Prostate gland (tissue), 2 donors: ENCODE measurements around the gene ZFP1.

Experiments used
- CTCF ChIP-seq, 4 experiments: fragments of 200-600 bp in 2 of 4; fragments of 450-650 bp in 2 of 4; sonication (generic) in 2 of 4; IDR thresholded peaks; 1 replicate in 3 of 4; 2 replicates in 1 of 4; pipeline ENCODE4 v1.5.1; 2016 to 2019; ENCODE audit warnings: antibody characterized with exemption in 4 of 4, mild to moderate bottlenecking in 2 of 4, moderate library complexity in 2 of 4
- POLR2A ChIP-seq: fragments of 450-650 bp; IDR thresholded peaks from one replicate; pipeline ENCODE4 v1.6.1; 2016; ENCODE audit warnings: antibody characterized with exemption, mild to moderate bottlenecking

- TF ChIP-seq CTCF (IDR thresholded peaks at IDR 0.05) (no peak), POLR2A (no peak)
Observed at GRCh38 chr16:75198135-75198600, 49.8 kb downstream of the ZFP1 start.
